Naive thymus-derived CD4-positive, alpha-beta T cell (primary cell): Measurements from ENCODE around the gene TMEM208. TPM values are rescaled to one million over a fixed set of nuclear protein-coding genes. Genes with fewer than 3 reads are reported as not detected.

Experiments
- ATAC-seq: fragments of 150-1000 bp; cut with Tn5 transposase; 2 replicates; pipeline ENCODE4 v1.10.0; 2021; ENCODE audit warnings: mild to moderate bottlenecking, moderate library complexity
- CTCF ChIA-PET: fragments of 350-600 bp; sonication (Branson Sonifier 250); formaldehyde crosslinking; loops from one replicate; lab custom pipeline; 2021; ENCODE audit warnings: antibody characterized with exemption; lab: Charles Lee
- POLR2A ChIA-PET: fragments of 350-600 bp; sonication (Branson Sonifier 250); formaldehyde crosslinking; loops from one replicate; lab custom pipeline; 2021; ENCODE audit warnings: antibody characterized with exemption, inconsistent platforms; lab: Charles Lee
- DNase-seq, 9 donors: peaks; one replicate each; pipeline versions ENCODE4 v3.0.0 to v3.0.0-alpha.2; 2020 to 2022; ENCODE audit warnings: mixed read lengths in 1 of 9
- H3K27ac ChIP-seq: one replicate; pipeline ENCODE4 v1.7.0; 2013; ENCODE audit warnings: mild to moderate bottlenecking, low read depth, low read length, moderate library complexity
- H3K27me3 ChIP-seq, 2 donors: one replicate each; pipeline ENCODE4 v1.7.0; 2013; ENCODE audit warnings: low read length in 2 of 2, mild to moderate bottlenecking in 2 of 2, moderate library complexity in 2 of 2; ENCODE audit not compliant: control insufficient read depth in 2 of 2, insufficient read depth in 2 of 2
- H3K36me3 ChIP-seq, 3 experiments: 1 replicate in 2 of 3; 2 replicates in 1 of 3; pipeline ENCODE4 v1.7.0; 2013; ENCODE audit warnings: low read length in 3 of 3, mild to moderate bottlenecking in 3 of 3, moderate library complexity in 1 of 3; ENCODE audit not compliant: insufficient read depth in 3 of 3, control insufficient read depth in 2 of 3
- H3K4me1 ChIP-seq, 2 donors: one replicate each; pipeline ENCODE4 v1.7.0; 2013; ENCODE audit warnings: low read length in 2 of 2, mild to moderate bottlenecking in 2 of 2, moderate library complexity in 1 of 2; ENCODE audit not compliant: control insufficient read depth in 2 of 2, insufficient read depth in 2 of 2
- H3K4me3 ChIP-seq: 2 replicates; pipeline ENCODE4 v1.7.0; 2013; ENCODE audit warnings: mild to moderate bottlenecking, low read length
- H3K9me3 ChIP-seq, 3 experiments: 1 replicate in 2 of 3; 2 replicates in 1 of 3; pipeline ENCODE4 v1.7.0; 2013; ENCODE audit warnings: low read length in 3 of 3; ENCODE audit not compliant: control insufficient read depth in 2 of 3
- H3K27ac Mint-ChIP-seq, 9 donors: one replicate each; pipeline ENCODE4 v1.8.0; 2020 to 2022; ENCODE audit warnings: mixed read lengths in 9 of 9, mild to moderate bottlenecking in 8 of 9, moderate library complexity in 5 of 9, inconsistent platforms in 2 of 9
- H3K27me3 Mint-ChIP-seq, 5 donors: one replicate each; pipeline ENCODE4 v1.8.0; 2021 to 2022; ENCODE audit warnings: mixed read lengths in 5 of 5, mild to moderate bottlenecking in 1 of 5
- H3K36me3 Mint-ChIP-seq, 5 donors: one replicate each; pipeline ENCODE4 v1.8.0; 2020 to 2022; ENCODE audit warnings: mixed read lengths in 5 of 5, mild to moderate bottlenecking in 3 of 5, inconsistent platforms in 1 of 5
- H3K4me1 Mint-ChIP-seq, 7 donors: one replicate each; pipeline ENCODE4 v1.8.0; 2020 to 2022; ENCODE audit warnings: mixed read lengths in 7 of 7, mild to moderate bottlenecking in 3 of 7, inconsistent platforms in 1 of 7
- H3K4me3 Mint-ChIP-seq, 10 donors: one replicate each; pipeline ENCODE4 v1.8.0; 2020 to 2022; ENCODE audit warnings: mild to moderate bottlenecking in 10 of 10, mixed read lengths in 10 of 10, moderate library complexity in 6 of 10, inconsistent platforms in 2 of 10
- H3K9me3 Mint-ChIP-seq, 11 donors: one replicate each; pipeline ENCODE4 v1.8.0; 2020 to 2022; ENCODE audit warnings: mixed read lengths in 11 of 11, mild to moderate bottlenecking in 4 of 11, inconsistent platforms in 1 of 11, moderate library complexity in 1 of 11
- intact Hi-C, 2 donors: fragments of 100-400 bp; cut with micrococcal nuclease; formaldehyde crosslinking; loops; one replicate each; pipeline ENCODE4 v1.15.1; 2023
- polyA plus RNA-seq, 2 donors: library from polyadenylated mRNA; unstranded; fragments of 300-500 nt; fragmentation: Illumina TruSeq; gene quantifications; one replicate each; pipeline ENCODE4 v1.2.3, GENCODE V29; 2021
- total RNA-seq, 6 experiments: library from RNA in 5 of 6; stranded (reverse) in 5 of 6; gene quantifications; 1 replicate in 5 of 6; 2 replicates in 1 of 6; pipeline ENCODE4 v1.2.3 and lab custom pipeline; 2021 to 2026

Gene TMEM208
- total and polyA plus RNA-seq, 7 experiments from 2014 or later, result 27.6 to 88.3 (median 40.1) TPM

GRCh38 chr16:67185651-67186134 is 41.2 kb upstream of the TMEM208 start:
- no peaks in the 10 kb centered on the region for H3K9me3 ChIP-seq
- peaks cover 12 to 15% of the 10 kb centered on the region in 2 donors for H3K4me1 ChIP-seq
- H3K27me3 ChIP-seq, result no peaks in the 10 kb centered on the region
- Mint-ChIP-seq H3K4me3 (peak overlapping the region in 5 of 10 donors; percentile 80 to 91 (median 89)), H3K9me3 (no peaks in the 10 kb centered on the region), H3K36me3 (no peaks in the 10 kb centered on the region), H3K27me3 (peaks cover 0 to 15% (median 0%) of the 10 kb centered on the region in 5 donors), H3K27ac (peak overlapping the region in 6 of 9 donors; percentile 52 to 86 (median 65)), H3K4me1 (peaks cover 8 to 15% (median 11%) of the 10 kb centered on the region in 7 donors)
- ChIA-PET CTCF (interaction anchor here (0.6 to 2.4 kb wide), 11 partner anchors 8 to 241 kb away, joined by 3 to 15 read pairs (median 6); partner anchors contain the start of genes FBXL8 and TRADD), POLR2A (interaction anchor here (0.6 to 4.2 kb wide), 8 partner anchors 12 to 251 kb away, joined by 3 to 22 read pairs (median 4); partner anchors contain the start of genes CIAO2B, FBXL8, TMEM208 and TRADD)
- H3K36me3 ChIP-seq, result peaks cover 0 to 7% (median 0%) of the 10 kb centered on the region in 3 experiments
- H3K4me3 ChIP-seq, result peak overlapping the region; percentile 25
- intact Hi-C loops, result loop anchor here (1.0 to 2.0 kb wide), 6 partner anchors 42 to 238 kb away; partner anchors contain the start of genes PHAF1 (in 1 of the 2) and TMEM208 (in 1 of the 2)
- ATAC-seq, result no peak
- H3K27ac ChIP-seq, result no peak overlapping the region
- DNase-seq, result no peak

- no peaks in the 10 kb centered on the region for H3K9me3 ChIP-seq
- intact Hi-C loops, result no loop called here
- H3K36me3 ChIP-seq, result peaks cover 0 to 7% (median 0%) of the 10 kb centered on the region in 3 experiments
- no peaks in the 10 kb centered on the region for H3K27me3 ChIP-seq
- no peak overlapping the region for H3K27ac Mint-ChIP-seq
- DNase-seq (no peak), ATAC-seq (no peak)
- H3K4me3 Mint-ChIP-seq, result no peak overlapping the region
- H3K36me3 Mint-ChIP-seq, result no peaks in the 10 kb centered on the region
- H3K4me3 ChIP-seq, result no peak overlapping the region
- peaks cover 11 to 21% (median 14%) of the 10 kb centered on the region in 7 donors for H3K4me1 Mint-ChIP-seq
- H3K27me3 Mint-ChIP-seq, result peaks cover 0 to 15% (median 0%) of the 10 kb centered on the region in 5 donors
- H3K4me1 ChIP-seq, result peaks cover 16 to 18% of the 10 kb centered on the region in 2 donors
- no peak overlapping the region for H3K27ac ChIP-seq
- CTCF ChIA-PET, result interaction anchor here (0.9 to 2.4 kb wide), 2 partner anchors 11 to 31 kb away, joined by 3 to 7 read pairs; no protein-coding TSS in a partner anchor
- POLR2A ChIA-PET, result interaction anchor here (0.7 to 4.2 kb wide), 2 partner anchors 24 to 27 kb away, joined by 4 to 22 read pairs; partner anchors contain the start of genes FBXL8 and TRADD
- no peaks in the 10 kb centered on the region for H3K9me3 Mint-ChIP-seq
Observed at GRCh38 chr16:67186550-67186950, 40.4 kb upstream of the TMEM208 start.

GRCh38 chr16:67187175-67187890 is 39.6 kb upstream of the TMEM208 start:
- CTCF ChIA-PET, result interaction anchor here (0.5 to 1.1 kb wide), 3 partner anchors 32 to 641 kb away, joined by 3 read pairs; no protein-coding TSS in a partner anchor
- intact Hi-C loops, result no loop called here
- peaks cover 0 to 7% (median 0%) of the 10 kb centered on the region in 3 experiments for H3K36me3 ChIP-seq
- no peak for ATAC-seq
- H3K9me3 ChIP-seq, result no peaks in the 10 kb centered on the region
- H3K4me1 Mint-ChIP-seq, result peaks cover 11 to 25% (median 19%) of the 10 kb centered on the region in 7 donors
- peaks cover 18 to 20% of the 10 kb centered on the region in 2 donors for H3K4me1 ChIP-seq
- no peak for DNase-seq
- H3K4me3 ChIP-seq, result no peak overlapping the region
- no peak overlapping the region for H3K4me3 Mint-ChIP-seq
- POLR2A ChIA-PET, result interaction anchor here (0.6 to 1.0 kb wide), 3 partner anchors 25 to 658 kb away, joined by 3 to 4 read pairs (median 4); no protein-coding TSS in a partner anchor
- H3K27ac Mint-ChIP-seq, result no peak overlapping the region
- no peak overlapping the region for H3K27ac ChIP-seq
- H3K27me3 Mint-ChIP-seq, result peaks cover 0 to 15% (median 0%) of the 10 kb centered on the region in 5 donors
- H3K9me3 Mint-ChIP-seq, result no peaks in the 10 kb centered on the region
- no peaks in the 10 kb centered on the region for H3K36me3 Mint-ChIP-seq
- H3K27me3 ChIP-seq, result no peaks in the 10 kb centered on the region

GRCh38 chr16:67188323-67188722 is 38.6 kb upstream of the TMEM208 start:
- Mint-ChIP-seq H3K9me3 (no peaks in the 10 kb centered on the region), H3K27ac (no peak overlapping the region), H3K4me1 (peaks cover 17 to 35% (median 29%) of the 10 kb centered on the region in 7 donors), H3K36me3 (peaks cover 0 to 5% (median 0%) of the 10 kb centered on the region in 5 donors), H3K27me3 (peaks cover 0 to 15% (median 0%) of the 10 kb centered on the region in 5 donors), H3K4me3 (no peak overlapping the region)
- DNase-seq (no peak), ATAC-seq (no peak)
- Histone ChIP-seq H3K9me3 (no peaks in the 10 kb centered on the region), H3K36me3 (peaks cover 0 to 7% (median 0%) of the 10 kb centered on the region in 3 experiments), H3K27ac (no peak overlapping the region), H3K4me1 (peaks cover 27 to 29% of the 10 kb centered on the region in 2 donors), H3K4me3 (no peak overlapping the region), H3K27me3 (no peaks in the 10 kb centered on the region)
- POLR2A ChIA-PET, result interaction anchor here (0.8 to 1.0 kb wide), 2 partner anchors 121 to 656 kb away, joined by 3 read pairs; no protein-coding TSS in a partner anchor
- intact Hi-C loops, result no loop called here
- CTCF ChIA-PET, result interaction anchor here (0.5 kb wide), 1 partner anchor 18 kb away, joined by 3 read pairs; the partner anchor contains the start of gene NOL3

GRCh38 chr16:67188798-67189197 is 38.1 kb upstream of the TMEM208 start:
- Mint-ChIP-seq H3K4me1 (peaks cover 17 to 40% (median 34%) of the 10 kb centered on the region in 7 donors), H3K27me3 (peaks cover 0 to 15% (median 0%) of the 10 kb centered on the region in 5 donors), H3K4me3 (no peak overlapping the region), H3K27ac (no peak overlapping the region), H3K9me3 (no peaks in the 10 kb centered on the region), H3K36me3 (peaks cover 0 to 8% (median 0%) of the 10 kb centered on the region in 5 donors)
- H3K36me3 ChIP-seq, result peaks cover 0 to 5% (median 0%) of the 10 kb centered on the region in 3 experiments
- ChIA-PET POLR2A (interaction anchor here (0.8 kb wide), 1 partner anchor 655 kb away, joined by 3 read pairs; no protein-coding TSS in a partner anchor), CTCF (interaction anchor here (0.5 kb wide), 1 partner anchor 19 kb away, joined by 3 read pairs; the partner anchor contains the start of gene NOL3)
- no peaks in the 10 kb centered on the region for H3K9me3 ChIP-seq
- peaks cover 32 to 34% of the 10 kb centered on the region in 2 donors for H3K4me1 ChIP-seq
- ATAC-seq (no peak), DNase-seq (no peak)
- intact Hi-C loops, result no loop called here
- H3K4me3 ChIP-seq, result no peak overlapping the region
- H3K27me3 ChIP-seq, result no peaks in the 10 kb centered on the region
- H3K27ac ChIP-seq, result no peak overlapping the region

GRCh38 chr16:67190041-67190440 is 36.9 kb upstream of the TMEM208 start, which contains the start of gene EXOC3L1:
EXOC3L1 (minus strand) TSS chr16:67190136; CDS start chr16:67189676, 460 bp downstream.
- peaks cover 13 to 44% (median 37%) of the 10 kb centered on the region in 7 donors for H3K4me1 Mint-ChIP-seq
- peaks cover 0 to 15% (median 0%) of the 10 kb centered on the region in 5 donors for H3K27me3 Mint-ChIP-seq
- no peak within 1 kb of the TSS for H3K27ac Mint-ChIP-seq
- ChIA-PET POLR2A (no interaction called here), CTCF (interaction anchor here (1.2 to 1.7 kb wide), 2 partner anchors 35 to 54 kb away, joined by 4 read pairs; no protein-coding TSS in a partner anchor)
- no peak within 1 kb of the TSS for H3K27ac ChIP-seq
- no peaks in the 10 kb centered on the region for H3K9me3 Mint-ChIP-seq
- intact Hi-C loops, result no loop called here
- H3K4me3 Mint-ChIP-seq, result peak within 1 kb of the TSS in 4 of 10 donors; percentile 23 to 92 (median 42)
- H3K4me1 ChIP-seq, result peaks cover 31 to 34% of the 10 kb centered on the region in 2 donors
- H3K36me3 ChIP-seq, result peaks cover 7 to 14% (median 10%) of the 10 kb centered on the region in 3 experiments
- peaks cover 0 to 10% (median 0%) of the 10 kb centered on the region in 5 donors for H3K36me3 Mint-ChIP-seq
- DNase-seq, result no peak
- no peaks in the 10 kb centered on the region for H3K27me3 ChIP-seq
- H3K9me3 ChIP-seq, result no peaks in the 10 kb centered on the region
- ATAC-seq, result no peak
- H3K4me3 ChIP-seq, result no peak within 1 kb of the TSS
